ENCODE data around the gene PARD3B.

Gene PARD3B

DNA sequence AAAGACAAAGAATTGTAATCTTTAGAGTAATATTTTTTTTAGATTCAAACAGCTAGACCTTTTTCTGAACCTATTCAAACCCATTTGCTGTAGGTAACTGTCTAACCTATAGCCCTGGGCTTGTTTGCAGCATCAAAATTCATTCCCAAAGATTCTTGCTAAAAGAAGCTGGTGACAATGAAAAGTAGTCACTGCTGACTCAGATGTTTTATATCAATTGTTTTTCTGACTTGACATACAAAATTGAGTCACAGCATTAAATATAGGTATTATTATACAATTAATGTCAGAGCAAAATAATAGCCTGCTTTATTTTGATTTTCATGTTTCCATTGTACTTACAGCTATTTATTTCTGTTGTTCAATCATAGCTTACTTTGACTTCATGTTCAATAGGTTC is 816.7 kb downstream of the PARD3B start:
- DNase-seq (ENCODE audit: insufficient read length, low spot score) (no peak), FAIRE-seq (no peak)
- TF ChIP-seq, protein P1, sequence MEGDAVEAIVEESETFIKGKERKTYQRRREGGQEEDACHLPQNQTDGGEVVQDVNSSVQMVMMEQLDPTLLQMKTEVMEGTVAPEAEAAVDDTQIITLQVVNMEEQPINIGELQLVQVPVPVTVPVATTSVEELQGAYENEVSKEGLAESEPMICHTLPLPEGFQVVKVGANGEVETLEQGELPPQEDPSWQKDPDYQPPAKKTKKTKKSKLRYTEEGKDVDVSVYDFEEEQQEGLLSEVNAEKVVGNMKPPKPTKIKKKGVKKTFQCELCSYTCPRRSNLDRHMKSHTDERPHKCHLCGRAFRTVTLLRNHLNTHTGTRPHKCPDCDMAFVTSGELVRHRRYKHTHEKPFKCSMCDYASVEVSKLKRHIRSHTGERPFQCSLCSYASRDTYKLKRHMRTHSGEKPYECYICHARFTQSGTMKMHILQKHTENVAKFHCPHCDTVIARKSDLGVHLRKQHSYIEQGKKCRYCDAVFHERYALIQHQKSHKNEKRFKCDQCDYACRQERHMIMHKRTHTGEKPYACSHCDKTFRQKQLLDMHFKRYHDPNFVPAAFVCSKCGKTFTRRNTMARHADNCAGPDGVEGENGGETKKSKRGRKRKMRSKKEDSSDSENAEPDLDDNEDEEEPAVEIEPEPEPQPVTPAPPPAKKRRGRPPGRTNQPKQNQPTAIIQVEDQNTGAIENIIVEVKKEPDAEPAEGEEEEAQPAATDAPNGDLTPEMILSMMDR (IDR thresholded peaks at IDR 0.05; ENCODE audit: insufficient read depth, missing control alignments): no peak

DNA sequence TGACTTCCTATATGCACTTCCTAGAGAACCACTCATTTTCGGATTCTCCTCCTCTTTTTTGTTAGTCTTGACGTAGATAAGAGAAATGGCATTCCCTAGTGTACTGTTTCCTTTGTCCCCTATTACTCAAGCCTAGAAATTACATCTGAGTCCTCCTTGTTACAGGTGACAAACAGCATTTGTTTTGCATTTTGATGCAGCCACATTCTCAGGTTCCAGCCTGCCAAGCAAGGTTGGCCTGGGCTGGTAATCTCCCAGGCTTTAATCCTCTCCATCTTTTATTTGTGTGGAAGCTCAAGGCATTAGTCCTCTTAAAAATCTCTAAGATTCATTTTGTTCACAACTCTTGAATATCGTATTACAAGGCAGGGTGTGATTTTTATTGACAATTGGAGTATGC is 819.0 kb downstream of the PARD3B start:
- TF ChIP-seq, protein P1 (IDR thresholded peaks at IDR 0.05; ENCODE audit: insufficient read depth, missing control alignments): no peak
- peak; percentile 63 for FAIRE-seq
- no peak for DNase-seq (ENCODE audit: insufficient read length, low spot score)

DNA sequence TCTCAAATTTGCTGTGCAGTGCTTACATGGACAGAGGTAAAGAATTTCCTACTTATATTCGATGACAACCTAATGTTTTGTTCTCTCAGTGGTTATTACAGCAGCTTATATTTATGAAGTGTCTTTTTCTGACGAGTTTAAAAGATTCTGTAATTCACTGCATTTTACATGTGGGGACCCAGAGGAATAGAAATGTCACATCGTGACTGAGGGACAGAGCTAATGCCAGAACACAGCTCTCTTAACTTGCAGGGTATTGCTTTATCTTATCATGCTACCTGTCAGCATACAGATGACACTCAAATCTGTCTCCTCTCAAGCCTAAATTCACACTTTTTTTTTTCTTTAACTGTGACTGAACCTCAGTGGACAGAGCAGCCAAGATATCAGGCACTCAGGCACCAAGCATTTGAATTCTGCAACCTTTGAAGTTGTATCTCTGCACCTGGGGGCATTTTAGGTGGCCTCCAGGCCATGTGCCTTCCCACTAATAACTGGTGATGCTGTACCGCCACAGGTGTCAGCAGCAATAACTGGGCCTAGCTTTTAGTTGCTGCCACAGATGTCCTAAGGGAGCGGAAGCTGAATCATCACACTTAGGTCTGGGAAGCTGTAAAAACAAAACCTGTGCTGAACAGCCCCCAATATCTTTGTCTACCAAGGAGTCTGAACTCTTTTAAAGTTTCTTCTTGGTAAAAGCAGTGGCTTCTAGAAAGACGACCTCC is 821.2 kb downstream of the PARD3B start:
- FAIRE-seq (no peak), DNase-seq (ENCODE audit: insufficient read length, low spot score) (no peak)
- TF ChIP-seq, protein P1 (IDR thresholded peaks at IDR 0.05; ENCODE audit: insufficient read depth, missing control alignments): no peak

DNA sequence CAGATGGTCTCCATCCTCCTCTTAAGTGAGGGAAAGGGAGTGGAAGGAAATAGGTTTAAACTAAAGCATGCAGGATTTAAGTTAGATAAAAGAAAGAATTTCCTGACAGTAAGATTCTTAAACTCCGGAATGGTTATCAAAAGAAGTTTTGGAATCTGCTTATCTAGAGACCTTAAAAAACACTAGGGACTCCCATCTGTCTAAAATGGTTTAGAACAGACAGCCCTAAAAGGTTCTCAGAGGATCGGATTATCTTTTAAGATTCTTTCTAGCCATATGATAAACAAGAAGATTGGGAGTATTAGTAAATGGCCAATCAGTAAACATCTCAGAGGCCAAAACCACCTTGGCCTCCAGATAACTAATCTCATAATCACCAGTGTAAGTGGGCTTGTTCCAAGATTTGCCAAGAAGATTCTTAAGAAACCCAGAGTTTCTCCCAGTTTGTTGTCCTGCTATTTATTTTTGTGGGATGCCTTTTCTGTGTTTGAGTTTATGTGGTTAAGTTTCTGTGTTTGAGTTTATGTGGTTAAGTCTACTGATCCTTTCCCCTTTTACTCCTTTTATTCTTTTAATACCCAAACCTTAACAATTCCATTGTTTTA is 822.2 kb downstream of the PARD3B start:
- TF ChIP-seq, protein P1 (IDR thresholded peaks at IDR 0.05; ENCODE audit: insufficient read depth, missing control alignments): no peak
- FAIRE-seq: peak; percentile 95
- no peak for DNase-seq (ENCODE audit: insufficient read length, low spot score)

DNA sequence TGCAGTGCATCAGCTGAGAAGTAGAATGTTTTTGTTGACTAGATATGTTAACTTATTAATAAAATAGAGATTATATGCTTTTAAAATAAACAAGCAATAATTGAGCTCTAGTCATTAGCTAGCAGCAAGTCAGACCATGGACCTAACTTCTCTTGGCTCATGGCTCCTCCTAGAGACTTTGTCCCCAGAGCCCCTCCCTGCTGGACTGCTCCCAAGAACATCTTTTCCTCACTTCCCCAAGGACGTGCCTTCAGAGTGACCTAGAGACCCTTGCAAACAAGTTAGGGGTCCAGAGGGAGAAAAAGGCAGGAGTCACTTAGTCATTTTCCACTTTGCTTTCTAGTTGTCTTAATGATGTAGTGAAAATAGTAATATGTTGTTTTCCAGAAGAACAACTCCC is 824.5 kb downstream of the PARD3B start:
- FAIRE-seq (no peak), DNase-seq (ENCODE audit: insufficient read length, low spot score) (no peak)
- TF ChIP-seq, protein P1 (IDR thresholded peaks at IDR 0.05; ENCODE audit: insufficient read depth, missing control alignments): no peak

DNA sequence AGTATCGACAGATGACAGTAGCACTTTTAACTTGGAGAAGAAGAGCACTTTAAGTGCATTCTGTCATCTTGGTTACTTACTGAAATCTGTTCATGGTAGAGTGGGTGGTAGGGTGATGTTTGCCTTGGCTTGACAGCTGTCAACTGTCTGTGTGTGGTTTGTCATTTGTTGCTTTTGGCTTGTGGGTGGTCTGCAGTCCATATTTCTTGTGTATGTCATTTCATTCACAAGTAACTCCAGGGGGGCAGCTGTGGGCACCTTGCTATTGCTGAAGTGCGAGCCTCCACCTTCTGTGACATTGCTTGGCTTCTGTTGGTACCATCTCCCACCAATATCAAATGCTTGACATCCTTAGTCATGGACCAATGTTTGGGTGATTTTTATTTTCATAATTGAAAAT is 825.5 kb downstream of the PARD3B start:
- FAIRE-seq: no peak
- TF ChIP-seq, protein P1 (IDR thresholded peaks at IDR 0.05; ENCODE audit: insufficient read depth, missing control alignments): no peak
- no peak for DNase-seq (ENCODE audit: insufficient read length, low spot score)

DNA sequence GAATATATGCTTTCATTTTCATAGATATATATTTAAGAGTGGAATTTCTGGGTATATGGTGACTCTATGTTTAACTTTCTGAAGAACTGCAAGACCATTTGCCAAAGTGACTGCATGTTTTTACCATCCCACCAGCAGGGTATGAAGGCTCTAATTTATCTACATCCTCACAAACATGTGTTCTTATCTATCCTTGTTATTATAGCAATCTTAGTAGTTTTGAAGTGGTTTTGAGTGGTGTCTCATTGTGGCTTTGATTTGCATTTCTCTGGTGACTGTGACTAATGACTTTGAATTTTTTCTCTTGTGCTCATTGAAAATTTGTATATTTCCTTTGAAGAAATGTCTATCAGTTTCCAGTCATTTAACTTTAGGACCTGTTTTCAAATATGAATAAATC is 826.9 kb downstream of the PARD3B start:
- DNase-seq (ENCODE audit: insufficient read length, low spot score) (no peak), FAIRE-seq (no peak)
- TF ChIP-seq, protein P1 (IDR thresholded peaks at IDR 0.05; ENCODE audit: insufficient read depth, missing control alignments): no peak

Data from D721Med (cell line).